ENCODE data around the gene CRYBB2. TPM values are rescaled to one million over a fixed set of nuclear protein-coding genes. Genes with fewer than 3 reads are reported as not detected.
"Not testable (repeated sequence)": the region's sequence is repeated elsewhere in the genome, so short reads cannot be mapped to it uniquely, and the experiment has no call there.

Gene CRYBB2
- total RNA-seq, 1 donor from 2014 or later = not detected

GRCh38 chr22:25273231-25273630, 53.8 kb downstream of the CRYBB2 start:
- DNase-seq (ENCODE audit: low spot score); H3K27ac Mint-ChIP-seq; H3K36me3 Mint-ChIP-seq (ENCODE audit: low read depth); H3K4me1 Mint-ChIP-seq (ENCODE audit: low read depth); intact Hi-C loops (cut with micrococcal nuclease); H3K4me3 Mint-ChIP-seq (ENCODE audit: low read depth): not testable (repeated sequence)
- Mint-ChIP-seq H3K27me3 (ENCODE audit: low read depth) (peaks cover 11% of the 10 kb centered on the region), H3K9me3 (peaks cover 13% of the 10 kb centered on the region)

- DNase-seq (ENCODE audit: low spot score); H3K4me3 Mint-ChIP-seq (ENCODE audit: low read depth); H3K9me3 Mint-ChIP-seq; intact Hi-C loops (cut with micrococcal nuclease); H3K36me3 Mint-ChIP-seq (ENCODE audit: low read depth); H3K27ac Mint-ChIP-seq; H3K4me1 Mint-ChIP-seq (ENCODE audit: low read depth): not testable (repeated sequence)
- H3K27me3 Mint-ChIP-seq (ENCODE audit: low read depth) = peaks cover 14% of the 10 kb centered on the region
Measured at GRCh38 chr22:25273928-25274327, 54.5 kb downstream of the CRYBB2 start.

- DNase-seq (ENCODE audit: low spot score); H3K9me3 Mint-ChIP-seq; H3K27ac Mint-ChIP-seq; H3K4me3 Mint-ChIP-seq (ENCODE audit: low read depth); H3K4me1 Mint-ChIP-seq (ENCODE audit: low read depth); intact Hi-C loops (cut with micrococcal nuclease); H3K36me3 Mint-ChIP-seq (ENCODE audit: low read depth): not testable (repeated sequence)
- peaks cover 59% of the 10 kb centered on the region for H3K27me3 Mint-ChIP-seq (ENCODE audit: low read depth)
Measured at GRCh38 chr22:25280118-25280517, 60.7 kb downstream of the CRYBB2 start.

Other genes with a start within 250 kb of the CRYBB2 start
- gene CRYBB3, start 19.8 kb upstream of the CRYBB2 start, total RNA-seq = 0.21 and 0.23 TPM in 2 replicates